ENCODE data around the gene ITIH1.

ITIH1 gene

GRCh38 chr3:52739730-52740129, 37.7 kb upstream of the ITIH1 start:
- TF ChIP-seq CTCF (IDR thresholded peaks at IDR 0.05; ENCODE audit: low read depth, low read length) = no peak
- no peak for DNase-seq
- H3K36me3 ChIP-seq = peaks cover 90% of the 10 kb centered on the region

GRCh38 chr3:52742418-52743041, 34.9 kb upstream of the ITIH1 start:
- Histone ChIP-seq H3K9me3 (ENCODE audit: severe bottlenecking) (no peaks in the 10 kb centered on the region), H3K27ac (no peak overlapping the region), H3K27me3 (ENCODE audit: insufficient read depth, low read depth, severe bottlenecking) (no peaks in the 10 kb centered on the region), H3K4me3 (ENCODE audit: low read depth, low read length) (no peak overlapping the region), H3K36me3 (peaks cover 86% of the 10 kb centered on the region)
- no peak for DNase-seq
- peak; percentile 32; the same call in 1 of the 2 replicates for TF ChIP-seq CTCF (IDR thresholded peaks at IDR 0.05; ENCODE audit: low read depth, low read length)

More at GRCh38 chr3:52739730-52740129, 37.7 kb upstream of the ITIH1 start:
- Histone ChIP-seq H3K27me3 (ENCODE audit: insufficient read depth, low read depth, severe bottlenecking) (no peaks in the 10 kb centered on the region), H3K4me3 (ENCODE audit: low read depth, low read length) (no peak overlapping the region), H3K9me3 (ENCODE audit: severe bottlenecking) (no peaks in the 10 kb centered on the region), H3K27ac (no peak overlapping the region)

GRCh38 chr3:52743152-52743551, 34.2 kb upstream of the ITIH1 start:
- no peak for DNase-seq
- no peaks in the 10 kb centered on the region for H3K27me3 ChIP-seq (ENCODE audit: insufficient read depth, low read depth, severe bottlenecking)
- no peaks in the 10 kb centered on the region for H3K9me3 ChIP-seq (ENCODE audit: severe bottlenecking)
- TF ChIP-seq CTCF (IDR thresholded peaks at IDR 0.05; ENCODE audit: low read depth, low read length) = no peak
- no peak overlapping the region for H3K4me3 ChIP-seq (ENCODE audit: low read depth, low read length)
- H3K27ac ChIP-seq = no peak overlapping the region
- peaks cover 80% of the 10 kb centered on the region for H3K36me3 ChIP-seq

GRCh38 chr3:52743721-52744120, 33.7 kb upstream of the ITIH1 start:
- TF ChIP-seq CTCF (IDR thresholded peaks at IDR 0.05; ENCODE audit: low read depth, low read length) = no peak

GRCh38 chr3:52752045-52752660, 25.2 kb upstream of the ITIH1 start:
- Histone ChIP-seq H3K4me3 (ENCODE audit: low read depth, low read length) (no peak overlapping the region), H3K36me3 (peaks cover 76% of the 10 kb centered on the region), H3K9me3 (ENCODE audit: severe bottlenecking) (no peaks in the 10 kb centered on the region), H3K27ac (no peak overlapping the region), H3K27me3 (ENCODE audit: insufficient read depth, low read depth, severe bottlenecking) (no peaks in the 10 kb centered on the region)
- TF ChIP-seq CTCF (IDR thresholded peaks at IDR 0.05; ENCODE audit: low read depth, low read length) = no peak
- no peak for DNase-seq

More at GRCh38 chr3:52743721-52744120, 33.7 kb upstream of the ITIH1 start:
- H3K9me3 ChIP-seq (ENCODE audit: severe bottlenecking) = no peaks in the 10 kb centered on the region
- H3K4me3 ChIP-seq (ENCODE audit: low read depth, low read length) = no peak overlapping the region
- H3K27ac ChIP-seq = no peak overlapping the region
- DNase-seq = no peak
- peaks cover 81% of the 10 kb centered on the region for H3K36me3 ChIP-seq
- no peaks in the 10 kb centered on the region for H3K27me3 ChIP-seq (ENCODE audit: insufficient read depth, low read depth, severe bottlenecking)
